Muscle layer of duodenum (tissue), 2 donors: ENCODE measurements around the gene LIPM.
"Not testable (repeated sequence)": the region's sequence is repeated elsewhere in the genome, so short reads cannot be mapped to it uniquely, and the experiment has no call there.

ENCODE experiments used
- H3K27ac ChIP-seq: one replicate; pipeline ENCODE4 v1.7.0; 2013; ENCODE audit warnings: mild to moderate bottlenecking, low read length
- H3K27me3 ChIP-seq: one replicate; pipeline ENCODE4 v1.7.0; 2013; ENCODE audit warnings: low read depth, mild to moderate bottlenecking, control low read depth, low read length
- H3K36me3 ChIP-seq, 2 donors: one replicate each; pipeline ENCODE4 v1.7.0; 2013; ENCODE audit warnings: low read length in 2 of 2, control low read depth in 1 of 2, mild to moderate bottlenecking in 1 of 2; ENCODE audit not compliant: insufficient read depth in 2 of 2, control insufficient read depth in 1 of 2
- H3K4me1 ChIP-seq, 2 donors: one replicate each; pipeline ENCODE4 v1.7.0; 2013; ENCODE audit warnings: low read length in 2 of 2, mild to moderate bottlenecking in 2 of 2, control low read depth in 1 of 2, moderate library complexity in 1 of 2; ENCODE audit not compliant: insufficient read depth in 2 of 2, control insufficient read depth in 1 of 2
- H3K4me3 ChIP-seq, 2 donors: one replicate each; pipeline ENCODE4 v1.7.0; 2013; ENCODE audit warnings: low read length in 2 of 2, low read depth in 1 of 2, mild to moderate bottlenecking in 1 of 2
- H3K9me3 ChIP-seq, 2 donors: one replicate each; pipeline ENCODE4 v1.7.0; 2013; ENCODE audit warnings: low read length in 2 of 2, control low read depth in 1 of 2, mild to moderate bottlenecking in 1 of 2; ENCODE audit not compliant: control insufficient read depth in 1 of 2
- donor health status: healthy.

Gene LIPM

GRCh38 chr10:88830643-88831268, 28.2 kb downstream of the LIPM start:
- H3K27ac ChIP-seq, result no peak overlapping the region
- no peak overlapping the region for H3K4me3 ChIP-seq
- no peaks in the 10 kb centered on the region for H3K36me3 ChIP-seq
- no peaks in the 10 kb centered on the region for H3K9me3 ChIP-seq
- peaks cover 0 to 1% of the 10 kb centered on the region in 2 donors for H3K4me1 ChIP-seq
- no peaks in the 10 kb centered on the region for H3K27me3 ChIP-seq

- H3K9me3 ChIP-seq, result no peaks in the 10 kb centered on the region
- no peak overlapping the region for H3K27ac ChIP-seq
- H3K4me3 ChIP-seq, result no peak overlapping the region
- H3K27me3 ChIP-seq, result no peaks in the 10 kb centered on the region
- H3K4me1 ChIP-seq, result peaks cover 0 to 4% of the 10 kb centered on the region in 2 donors
- H3K36me3 ChIP-seq, result no peaks in the 10 kb centered on the region
Observed at GRCh38 chr10:88831709-88832108, 29.2 kb downstream of the LIPM start.

GRCh38 chr10:88832376-88832775, 29.8 kb downstream of the LIPM start:
- H3K27me3 ChIP-seq, result no peaks in the 10 kb centered on the region
- no peaks in the 10 kb centered on the region for H3K9me3 ChIP-seq
- no peaks in the 10 kb centered on the region for H3K36me3 ChIP-seq
- H3K4me1 ChIP-seq, result peaks cover 0 to 4% of the 10 kb centered on the region in 2 donors
- H3K27ac ChIP-seq, result no peak overlapping the region
- no peak overlapping the region for H3K4me3 ChIP-seq

- peaks cover 0 to 4% of the 10 kb centered on the region in 2 donors for H3K4me1 ChIP-seq
- H3K27me3 ChIP-seq, result no peaks in the 10 kb centered on the region
- H3K36me3 ChIP-seq, result no peaks in the 10 kb centered on the region
- H3K9me3 ChIP-seq, result no peaks in the 10 kb centered on the region
- no peak overlapping the region for H3K27ac ChIP-seq
- H3K4me3 ChIP-seq, result no peak overlapping the region
Observed at GRCh38 chr10:88833156-88833555, 30.6 kb downstream of the LIPM start.

GRCh38 chr10:88833723-88834122, 31.2 kb downstream of the LIPM start:
- H3K9me3 ChIP-seq, result no peaks in the 10 kb centered on the region
- H3K4me3 ChIP-seq, result no peak overlapping the region
- peaks cover 0 to 4% of the 10 kb centered on the region in 2 donors for H3K4me1 ChIP-seq
- no peaks in the 10 kb centered on the region for H3K36me3 ChIP-seq
- no peak overlapping the region for H3K27ac ChIP-seq
- H3K27me3 ChIP-seq, result no peaks in the 10 kb centered on the region

- H3K4me3 ChIP-seq, result no peak overlapping the region
- H3K4me1 ChIP-seq, result peaks cover 0 to 4% of the 10 kb centered on the region in 2 donors
- no peak overlapping the region for H3K27ac ChIP-seq
Observed at GRCh38 chr10:88835096-88835909, 32.8 kb downstream of the LIPM start.

GRCh38 chr10:88835910-88836221, 33.3 kb downstream of the LIPM start:
- peaks cover 0 to 4% of the 10 kb centered on the region in 2 donors for H3K4me1 ChIP-seq
- H3K4me3 ChIP-seq, result no peak overlapping the region
- H3K27me3 ChIP-seq, result no peaks in the 10 kb centered on the region
- no peaks in the 10 kb centered on the region for H3K36me3 ChIP-seq
- H3K27ac ChIP-seq, result no peak overlapping the region
- H3K9me3 ChIP-seq, result no peaks in the 10 kb centered on the region

More at GRCh38 chr10:88835096-88835909, 32.8 kb downstream of the LIPM start:
- Histone ChIP-seq H3K36me3 (no peaks in the 10 kb centered on the region), H3K27me3 (no peaks in the 10 kb centered on the region), H3K9me3 (no peaks in the 10 kb centered on the region)

- not testable (repeated sequence) for H3K27ac ChIP-seq, H3K36me3 ChIP-seq, H3K4me1 ChIP-seq, H3K4me3 ChIP-seq, H3K9me3 ChIP-seq, H3K27me3 ChIP-seq
Observed at GRCh38 chr10:88837632-88838031, 35.1 kb downstream of the LIPM start.

GRCh38 chr10:88838766-88839350, 36.3 kb downstream of the LIPM start:
- no peaks in the 10 kb centered on the region for H3K9me3 ChIP-seq
- H3K4me3 ChIP-seq, result no peak overlapping the region
- peaks cover 0 to 4% of the 10 kb centered on the region in 2 donors for H3K4me1 ChIP-seq
- no peak overlapping the region for H3K27ac ChIP-seq
- H3K36me3 ChIP-seq, result no peaks in the 10 kb centered on the region
- H3K27me3 ChIP-seq, result no peaks in the 10 kb centered on the region

GRCh38 chr10:88840104-88840503, 37.6 kb downstream of the LIPM start:
- Histone ChIP-seq H3K27ac (no peak overlapping the region), H3K36me3 (no peaks in the 10 kb centered on the region), H3K4me1 (peaks cover 0 to 4% of the 10 kb centered on the region in 2 donors), H3K4me3 (no peak overlapping the region), H3K27me3 (no peaks in the 10 kb centered on the region), H3K9me3 (no peaks in the 10 kb centered on the region)

GRCh38 chr10:88840881-88841280, 38.4 kb downstream of the LIPM start:
- Histone ChIP-seq H3K9me3 (no peaks in the 10 kb centered on the region), H3K4me1 (peaks cover 0 to 1% of the 10 kb centered on the region in 2 donors), H3K27ac (no peak overlapping the region), H3K27me3 (no peaks in the 10 kb centered on the region), H3K36me3 (no peaks in the 10 kb centered on the region), H3K4me3 (no peak overlapping the region)
